Glutamatergic neuron (in vitro differentiated cells): ENCODE measurements around the gene FHOD3. TPM values are rescaled to one million over a fixed set of nuclear protein-coding genes. Genes with fewer than 3 reads are reported as not detected.

ENCODE experiments used
- DNase-seq: peaks from one replicate; pipeline ENCODE4 v3.0.0; 2022
- H3K27ac Mint-ChIP-seq: one replicate; pipeline ENCODE4 v1.8.0; 2020; ENCODE audit warnings: mild to moderate bottlenecking, mixed read lengths, inconsistent platforms; ENCODE audit not compliant: unreplicated experiment
- H3K27me3 Mint-ChIP-seq: one replicate; pipeline ENCODE4 v1.8.0; 2020; ENCODE audit warnings: mild to moderate bottlenecking, moderate library complexity, mixed read lengths, inconsistent platforms; ENCODE audit not compliant: unreplicated experiment
- H3K36me3 Mint-ChIP-seq: one replicate; pipeline ENCODE4 v1.8.0; 2020; ENCODE audit warnings: mild to moderate bottlenecking, mixed read lengths, inconsistent platforms; ENCODE audit not compliant: unreplicated experiment
- H3K4me1 Mint-ChIP-seq: one replicate; pipeline ENCODE4 v1.8.0; 2020; ENCODE audit warnings: mild to moderate bottlenecking, low read depth, mixed read lengths, inconsistent platforms; ENCODE audit not compliant: unreplicated experiment
- H3K4me3 Mint-ChIP-seq: one replicate; pipeline ENCODE4 v1.8.0; 2020; ENCODE audit warnings: mild to moderate bottlenecking, mixed read lengths, inconsistent platforms; ENCODE audit not compliant: unreplicated experiment
- H3K9me3 Mint-ChIP-seq: one replicate; pipeline ENCODE4 v1.8.0; 2020; ENCODE audit warnings: mild to moderate bottlenecking, moderate library complexity, mixed read lengths, inconsistent platforms; ENCODE audit not compliant: unreplicated experiment
- CTCF ChIP-seq: fragments of 200-600 bp; sonication (generic); IDR thresholded peaks from one replicate; pipeline ENCODE4 v1.5.0; 2021; ENCODE audit not compliant: partially characterized antibody, unreplicated experiment
- total RNA-seq: library from RNA; stranded (reverse); fragmentation: NEBNext Ultra II Directional; extraction: Animal tissue kit (Norgen Biotek cat#: 25700); gene quantifications from one replicate; pipeline ENCODE4 v1.2.1, GENCODE V29; 2021; ENCODE audit not compliant: unreplicated experiment

FHOD3 gene
- total RNA-seq, 1 donor from 2014 or later, result 21.2 TPM

- DNase-seq, result no peak
- TF ChIP-seq CTCF, result peak; percentile 22
- no peak overlapping the region for H3K4me3 Mint-ChIP-seq
- no peaks in the 10 kb centered on the region for H3K9me3 Mint-ChIP-seq
- H3K36me3 Mint-ChIP-seq, result no peaks in the 10 kb centered on the region
- peaks cover 3% of the 10 kb centered on the region for H3K27me3 Mint-ChIP-seq
- H3K4me1 Mint-ChIP-seq, result no peaks in the 10 kb centered on the region
- no peak overlapping the region for H3K27ac Mint-ChIP-seq
Observed at GRCh38 chr18:36769611-36770314, 472.2 kb downstream of the FHOD3 start.

- H3K9me3 Mint-ChIP-seq, result no peaks in the 10 kb centered on the region
- TF ChIP-seq CTCF, result no peak
- H3K27me3 Mint-ChIP-seq, result peaks cover 3% of the 10 kb centered on the region
- H3K4me1 Mint-ChIP-seq, result peaks cover 3% of the 10 kb centered on the region
- H3K27ac Mint-ChIP-seq, result no peak overlapping the region
- DNase-seq, result no peak
- H3K4me3 Mint-ChIP-seq, result no peak overlapping the region
- no peaks in the 10 kb centered on the region for H3K36me3 Mint-ChIP-seq
Observed at GRCh38 chr18:36770315-36770946, 472.9 kb downstream of the FHOD3 start.

GRCh38 chr18:36771245-36771644, 473.7 kb downstream of the FHOD3 start:
- no peak for DNase-seq
- Mint-ChIP-seq H3K27me3 (peaks cover 3% of the 10 kb centered on the region), H3K4me1 (peaks cover 10% of the 10 kb centered on the region), H3K4me3 (no peak overlapping the region), H3K9me3 (no peaks in the 10 kb centered on the region), H3K36me3 (no peaks in the 10 kb centered on the region), H3K27ac (no peak overlapping the region)
- TF ChIP-seq CTCF, result no peak

GRCh38 chr18:36772241-36772723, 474.8 kb downstream of the FHOD3 start:
- Mint-ChIP-seq H3K27me3 (peaks cover 3% of the 10 kb centered on the region), H3K4me3 (no peak overlapping the region), H3K27ac (no peak overlapping the region), H3K4me1 (peaks cover 12% of the 10 kb centered on the region), H3K9me3 (no peaks in the 10 kb centered on the region), H3K36me3 (no peaks in the 10 kb centered on the region)
- no peak for TF ChIP-seq CTCF
- no peak for DNase-seq

- no peaks in the 10 kb centered on the region for H3K9me3 Mint-ChIP-seq
- H3K36me3 Mint-ChIP-seq, result no peaks in the 10 kb centered on the region
- no peak for DNase-seq
- peaks cover 12% of the 10 kb centered on the region for H3K4me1 Mint-ChIP-seq
- peaks cover 3% of the 10 kb centered on the region for H3K27me3 Mint-ChIP-seq
- TF ChIP-seq CTCF, result no peak
- peak overlapping the region; percentile 67 for H3K4me3 Mint-ChIP-seq
- H3K27ac Mint-ChIP-seq, result no peak overlapping the region
Observed at GRCh38 chr18:36775396-36775795, 477.9 kb downstream of the FHOD3 start.
